Endothelial cell of umbilical vein (primary cell): Measurements from ENCODE around the gene METTL15. TPM values are rescaled to one million over a fixed set of nuclear protein-coding genes. Genes with fewer than 3 reads are reported as not detected.

ENCODE experiments used
- BruUV-seq: library from RNA; stranded (reverse); fragments of 400-500 nt; replicated peaks from 2 replicates; lab custom pipeline; 2021; lab: Mats Ljungman, UMichigan
- CTCF ChIA-PET: fragments of 300-600, 350-600 bp; sonication (Branson Sonifier 250); formaldehyde crosslinking; loops from one replicate; lab custom pipeline; 2021; ENCODE audit warnings: antibody characterized with exemption, inconsistent platforms; lab: Charles Lee
- POLR2A ChIA-PET: fragments of 300-600, 350-600 bp; sonication (Branson Sonifier 250); formaldehyde crosslinking; loops from one replicate; lab custom pipeline; 2021; ENCODE audit warnings: antibody characterized with exemption, inconsistent platforms; lab: Charles Lee
- DNase-seq: peaks from one replicate; pipeline ENCODE4 v3.0.0-alpha.2; 2011; ENCODE audit warnings: low read depth, low spot score
- FAIRE-seq: peaks from 2 replicates; lab custom pipeline; 2011; peaks lifted over from hg19 to GRCh38; lab: Jason Lieb, UNC
- H2AFZ ChIP-seq: 2 replicates; pipeline ENCODE4 v1.6.0; 2012; ENCODE audit warnings: low read depth, low read length, control low read depth, inconsistent platforms
- H3K27ac ChIP-seq: 2 replicates; pipeline ENCODE4 v1.5.1; 2011; ENCODE audit warnings: low read depth, mild to moderate bottlenecking, control low read depth, low read length, moderate library complexity; ENCODE audit not compliant: insufficient read depth
- H3K27me3 ChIP-seq, 2 experiments: 2 replicates each; pipeline versions ENCODE4 v1.6.0 to v1.6.1; 2011; ENCODE audit warnings: low read length in 2 of 2, mixed read lengths in 1 of 2; ENCODE audit not compliant: control insufficient read depth in 2 of 2, insufficient read depth in 2 of 2
- H3K36me3 ChIP-seq, 2 experiments: 2 replicates in 1 of 2; 3 replicates in 1 of 2; pipeline ENCODE4 v1.5.1; 2011; ENCODE audit warnings: low read length in 2 of 2, mild to moderate bottlenecking in 1 of 2, moderate library complexity in 1 of 2; ENCODE audit not compliant: control insufficient read depth in 2 of 2, insufficient read depth in 2 of 2; ENCODE audit errors: extremely low read depth in 1 of 2
- H3K4me1 ChIP-seq: 3 replicates; pipeline ENCODE4 v1.5.1; 2011; ENCODE audit warnings: mild to moderate bottlenecking, low read length; ENCODE audit not compliant: control insufficient read depth, insufficient read depth; ENCODE audit errors: extremely low read depth
- H3K4me2 ChIP-seq: 2 replicates; pipeline ENCODE4 v1.6.1; 2011; ENCODE audit warnings: low read length, control low read depth, mixed read lengths; ENCODE audit not compliant: insufficient read depth
- H3K4me3 ChIP-seq, 3 experiments: fragments of 200-600 bp in 1 of 3; sonication (generic), shearing (Covaris generic) in 1 of 3; replicated peaks in 1 of 3; 2 replicates each; pipeline ENCODE4 v1.5.1; 2011 to 2016; ENCODE audit warnings: control low read depth in 3 of 3, low read length in 3 of 3, mild to moderate bottlenecking in 2 of 3, inconsistent platforms in 1 of 3, low read depth in 1 of 3, moderate library complexity in 1 of 3; ENCODE audit not compliant: insufficient read depth in 1 of 3
- H3K79me2 ChIP-seq: 2 replicates; pipeline ENCODE4 v1.6.0; 2012; ENCODE audit warnings: low read length, inconsistent platforms; ENCODE audit not compliant: control insufficient read depth, insufficient read depth
- H3K9ac ChIP-seq: replicated peaks from 2 replicates; pipeline ENCODE3; 2011; ENCODE audit warnings: low read length, control low read depth; ENCODE audit not compliant: insufficient read depth; ENCODE audit errors: extremely low read depth
- H3K9me1 ChIP-seq: replicated peaks from 3 replicates; pipeline ENCODE4 v1.6.0; 2011; ENCODE audit warnings: mild to moderate bottlenecking, low read length; ENCODE audit not compliant: control insufficient read depth, insufficient read depth; ENCODE audit errors: extremely low read depth
- H3K9me3 ChIP-seq: replicated peaks from 2 replicates; pipeline ENCODE4 v1.5.1; 2012; ENCODE audit warnings: low read length, inconsistent platforms; ENCODE audit not compliant: control insufficient read depth, insufficient read depth
- H4K20me1 ChIP-seq: replicated peaks from 2 replicates; pipeline ENCODE3; 2011; ENCODE audit warnings: mild to moderate bottlenecking, low read length; ENCODE audit not compliant: control insufficient read depth, insufficient read depth; ENCODE audit errors: extremely low read depth
- CTCF ChIP-seq, 2 donors: IDR thresholded peaks; 1 replicate in 1 of 2; 2 replicates in 1 of 2; pipeline ENCODE4 v1.5.1; 2011; ENCODE audit warnings: low read length in 2 of 2, mild to moderate bottlenecking in 2 of 2, moderate library complexity in 2 of 2, control low read depth in 1 of 2, inconsistent platforms in 1 of 2, low read depth in 1 of 2; ENCODE audit not compliant: insufficient read depth in 1 of 2; ENCODE audit errors: extremely low read depth in 1 of 2
- EZH2 ChIP-seq: IDR thresholded peaks from 2 replicates; pipeline ENCODE4 v1.6.1; 2012; ENCODE audit warnings: borderline replicate concordance, low read depth, mild to moderate bottlenecking, moderate library complexity, low read length, inconsistent platforms; ENCODE audit not compliant: severe bottlenecking
- FOS ChIP-seq: IDR thresholded peaks from 2 replicates; pipeline ENCODE4 v1.6.1; 2011; ENCODE audit warnings: mild to moderate bottlenecking, low read length, moderate library complexity, borderline replicate concordance; ENCODE audit not compliant: insufficient read depth
- GATA2 ChIP-seq: IDR thresholded peaks from 2 replicates; pipeline ENCODE4 v1.7.0; 2011; ENCODE audit warnings: low read depth, mild to moderate bottlenecking, moderate library complexity, mixed read lengths, low read length; ENCODE audit not compliant: insufficient read length, insufficient read depth
- JUN ChIP-seq: IDR thresholded peaks from 2 replicates; pipeline ENCODE4 v1.6.1; 2011; ENCODE audit warnings: borderline replicate concordance, low read depth; ENCODE audit not compliant: insufficient read length, insufficient read depth
- MAX ChIP-seq: IDR thresholded peaks from 2 replicates; pipeline ENCODE4 v1.6.1; 2011; ENCODE audit not compliant: insufficient read depth, insufficient read length
- MYC ChIP-seq: IDR thresholded peaks from one replicate; pipeline ENCODE4 v1.6.1; 2011; ENCODE audit warnings: mild to moderate bottlenecking, low read depth, low read length
- POLR2A ChIP-seq: IDR thresholded peaks from 2 replicates; pipeline ENCODE4 v1.6.1; 2012; ENCODE audit warnings: low read depth, mild to moderate bottlenecking, control low read depth, low read length
- POLR2AphosphoS5 ChIP-seq: IDR thresholded peaks from 2 replicates; pipeline ENCODE4 v1.6.1; 2012; ENCODE audit warnings: low read depth, mild to moderate bottlenecking, control low read depth, low read length, moderate library complexity; ENCODE audit not compliant: insufficient read depth
- dilution Hi-C: fragments of 300-500 bp; cut with MboI; formaldehyde crosslinking; loops from one replicate; pipeline ENCODE4 v1.15.0; 2019; ENCODE audit warnings: low sequenced_read_pairs; ENCODE audit not compliant: extremely low pct_ligation_motif_present
- intact Hi-C: fragments of 100-400 bp; cut with micrococcal nuclease; formaldehyde crosslinking; loops from one replicate; pipeline ENCODE4 v1.10.0; 2022
- polyA plus RNA-seq, 4 experiments: library from polyadenylated mRNA; depleted of rRNA in 3 of 4; stranded (reverse) in 3 of 4; unstranded in 1 of 4; fragments of >200 nt; gene quantifications; 2 replicates each; pipeline versions ENCODE4 v1.2.1 to v1.2.3, GENCODE V29; 2011 to 2012; ENCODE audit warnings: missing spikeins in 1 of 4
- total RNA-seq: library from RNA; stranded (reverse); gene quantifications from 2 replicates; pipeline ENCODE4 v1.2.3, GENCODE V29; 2021

Gene METTL15
- total and polyA plus RNA-seq, 2 donors (not counting 3 experiments of a cell fraction or from before 2014, with no cell fraction given), result 3.2 to 12.1 TPM

GRCh38 chr11:28140689-28141455 lies 32.7 kb downstream of the METTL15 start:
- Histone ChIP-seq H3K79me2 (no peaks in the 10 kb centered on the region), H3K36me3 (no peaks in the 10 kb centered on the region), H3K4me3 (no peak overlapping the region), H3K27me3 (no peaks in the 10 kb centered on the region), H3K27ac (no peak overlapping the region), H2AFZ (no peak overlapping the region), H3K9me3 (no peaks in the 10 kb centered on the region), H4K20me1 (no peaks in the 10 kb centered on the region), H3K4me1 (peaks cover 8% of the 10 kb centered on the region), H3K9me1 (no peaks in the 10 kb centered on the region), H3K4me2 (no peak overlapping the region), H3K9ac (no peak overlapping the region)
- intact Hi-C loops, result no loop called here
- ChIA-PET CTCF (interaction anchor here (1.5 kb wide), 1 partner anchor 13 kb away, joined by 5 read pairs; no protein-coding TSS in a partner anchor), POLR2A (no interaction called here)
- TF ChIP-seq MAX (no peak), POLR2AphosphoS5 (no peak), CTCF (IDR thresholded peaks at IDR 0.05; ENCODE audit: extremely low read depth in 1 of 2, insufficient read depth in 1 of 2, low read depth in 1 of 2, low read length in 2 of 2) (no peak), FOS (no peak), GATA2 (no peak), MYC (no peak), POLR2A (no peak), EZH2 (no peak), JUN (no peak)
- no TSS peak for BruUV-seq
- dilution Hi-C loops, result no loop called here
- DNase-seq (no peak), FAIRE-seq (no peak)
